IPS-NIHi7 (cell line): ENCODE results near the gene SHFL.

ENCODE experiments used
- DNase-seq: peaks from one replicate; pipeline ENCODE4 v3.0.0; 2012; ENCODE audit warnings: mixed read lengths; ENCODE audit errors: extremely low spot score

Gene SHFL

DNA sequence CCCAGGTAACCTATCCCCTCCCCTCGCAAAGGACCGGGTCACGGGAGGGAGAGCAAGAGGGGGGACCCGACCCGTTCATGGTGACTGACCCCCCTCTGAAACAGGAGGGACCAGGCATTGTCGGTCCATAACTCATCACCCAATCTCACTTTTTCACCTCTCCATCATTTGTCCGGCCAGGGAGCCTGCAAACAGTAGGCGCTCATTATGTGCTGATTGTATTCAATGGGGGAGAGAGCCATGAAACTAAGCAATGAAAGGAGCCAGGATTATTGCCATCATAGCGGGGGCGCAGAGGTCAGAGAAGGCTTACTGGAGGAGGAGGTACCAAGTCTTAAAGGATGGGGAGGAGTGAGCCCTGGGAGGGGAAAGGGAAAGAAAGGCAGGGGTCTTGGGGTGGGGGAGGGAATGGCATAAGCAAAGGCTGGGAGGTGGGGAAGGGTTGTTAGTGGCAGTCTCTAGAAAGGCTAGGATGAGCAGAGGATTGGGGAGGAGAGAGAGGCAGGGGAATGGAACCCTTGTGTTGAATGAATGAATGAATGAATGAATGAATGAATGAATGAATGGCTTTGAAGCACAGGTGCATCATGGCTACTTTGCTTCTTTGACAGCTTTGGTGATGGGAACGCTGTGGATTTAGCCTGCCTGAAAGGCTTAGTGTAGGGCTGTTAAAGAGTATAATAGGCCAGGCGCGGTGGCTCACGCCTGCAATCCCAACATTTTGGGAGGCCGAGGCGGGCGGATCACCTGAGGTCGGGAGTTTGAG, 1.4 kb downstream of the SHFL start:
- DNase-seq = no peak

- DNase-seq = no peak
These were observed 2.9 kb downstream of the SHFL start for GRCh38 chr19:10088949-10089554.

DNA sequence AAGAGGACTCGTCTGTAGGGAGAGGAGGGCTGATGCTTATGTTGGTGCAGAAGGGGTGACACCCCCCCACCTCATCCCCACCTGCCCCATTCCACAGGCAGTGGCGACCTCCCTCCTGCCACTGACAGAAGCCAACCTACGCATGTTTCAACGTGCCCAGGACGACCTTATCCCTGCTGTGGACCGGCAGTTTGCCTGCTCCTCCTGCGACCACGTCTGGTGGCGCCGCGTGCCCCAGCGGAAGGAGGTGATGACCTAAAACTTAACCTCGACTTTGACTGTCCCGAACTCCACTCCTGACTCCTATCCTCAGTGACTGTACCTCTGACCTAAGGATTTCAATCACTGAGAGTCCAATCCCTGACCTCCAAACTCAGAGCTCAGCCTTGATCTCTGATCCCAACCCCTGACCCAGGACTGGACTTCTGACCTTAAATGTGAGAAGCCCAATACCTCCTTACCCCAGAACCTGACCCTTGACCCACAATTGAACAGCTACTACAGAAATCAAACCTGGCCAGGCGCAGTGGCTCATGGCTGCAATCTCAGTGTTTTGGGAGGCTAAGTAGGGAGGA, 3.8 kb downstream of the SHFL start:
- no peak for DNase-seq

GRCh38 chr19:10091370-10091687, 5.2 kb downstream of the SHFL start:
- DNase-seq = no peak

DNA sequence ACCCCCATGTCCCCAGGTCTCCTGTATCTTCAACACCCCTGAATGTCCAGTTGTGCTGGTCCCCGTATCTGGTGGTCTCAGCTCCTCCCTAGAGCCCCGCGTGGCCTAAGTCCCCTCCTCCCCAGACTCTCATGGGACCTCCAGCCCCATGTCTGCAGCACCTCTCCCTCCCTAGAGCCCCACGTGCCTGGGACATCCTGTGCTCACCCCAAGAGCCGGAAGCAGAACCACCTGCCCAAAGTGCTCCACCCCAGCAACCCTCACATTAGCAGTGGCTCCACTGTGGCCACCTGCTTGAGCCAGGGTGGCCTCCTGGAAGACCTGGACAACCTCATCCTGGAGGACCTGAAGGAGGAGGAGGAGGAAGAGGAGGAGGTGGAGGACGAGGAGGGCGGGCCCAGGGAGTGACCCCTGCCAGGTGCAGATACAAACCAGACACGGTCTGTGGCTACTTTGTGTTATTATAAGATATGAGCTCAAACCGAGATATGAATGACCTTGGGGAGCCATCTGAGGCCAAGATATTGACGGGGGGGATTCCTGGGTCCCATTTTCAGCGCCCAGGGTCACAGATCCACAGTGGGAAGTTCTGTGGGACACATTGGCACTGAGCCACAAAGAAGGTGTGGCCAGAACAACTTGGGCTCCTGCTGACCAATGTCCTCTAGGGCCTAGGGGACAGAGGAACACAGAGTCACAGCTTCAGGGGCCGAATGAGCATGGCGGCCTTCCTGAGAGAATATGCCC, 6.0 kb downstream of the SHFL start:
- no peak for DNase-seq

DNA sequence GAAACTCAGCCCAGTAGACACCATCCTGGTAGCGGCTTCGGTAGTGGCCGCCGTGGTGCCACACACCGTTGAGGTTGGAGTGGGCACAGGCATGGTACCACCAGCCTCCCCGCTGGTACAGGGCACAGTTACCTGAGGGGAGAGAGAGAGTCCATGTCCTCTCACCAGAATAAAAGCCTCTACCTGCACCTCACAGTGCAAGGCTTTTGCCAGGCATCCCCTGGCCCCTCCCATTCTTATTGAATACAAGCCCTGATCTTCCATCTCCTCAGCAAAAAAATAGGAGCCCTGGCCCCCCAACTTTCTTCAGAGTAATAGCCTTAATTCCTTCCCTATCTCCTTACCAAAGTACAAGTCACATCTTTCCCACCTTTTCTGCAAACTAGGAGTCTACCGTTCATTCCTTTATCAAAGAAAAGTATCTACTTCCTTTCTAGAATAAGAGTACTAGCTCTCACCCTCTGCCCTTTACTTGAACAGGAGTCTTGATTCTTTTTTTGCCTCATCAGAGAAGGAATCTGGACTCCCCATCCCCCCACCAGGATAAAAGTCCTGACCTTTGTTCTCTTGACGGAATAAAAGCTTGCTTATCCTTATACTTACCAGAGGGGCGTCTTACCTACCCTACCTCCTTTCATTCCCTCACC, 6.7 kb downstream of the SHFL start:
- DNase-seq = no peak

DNA sequence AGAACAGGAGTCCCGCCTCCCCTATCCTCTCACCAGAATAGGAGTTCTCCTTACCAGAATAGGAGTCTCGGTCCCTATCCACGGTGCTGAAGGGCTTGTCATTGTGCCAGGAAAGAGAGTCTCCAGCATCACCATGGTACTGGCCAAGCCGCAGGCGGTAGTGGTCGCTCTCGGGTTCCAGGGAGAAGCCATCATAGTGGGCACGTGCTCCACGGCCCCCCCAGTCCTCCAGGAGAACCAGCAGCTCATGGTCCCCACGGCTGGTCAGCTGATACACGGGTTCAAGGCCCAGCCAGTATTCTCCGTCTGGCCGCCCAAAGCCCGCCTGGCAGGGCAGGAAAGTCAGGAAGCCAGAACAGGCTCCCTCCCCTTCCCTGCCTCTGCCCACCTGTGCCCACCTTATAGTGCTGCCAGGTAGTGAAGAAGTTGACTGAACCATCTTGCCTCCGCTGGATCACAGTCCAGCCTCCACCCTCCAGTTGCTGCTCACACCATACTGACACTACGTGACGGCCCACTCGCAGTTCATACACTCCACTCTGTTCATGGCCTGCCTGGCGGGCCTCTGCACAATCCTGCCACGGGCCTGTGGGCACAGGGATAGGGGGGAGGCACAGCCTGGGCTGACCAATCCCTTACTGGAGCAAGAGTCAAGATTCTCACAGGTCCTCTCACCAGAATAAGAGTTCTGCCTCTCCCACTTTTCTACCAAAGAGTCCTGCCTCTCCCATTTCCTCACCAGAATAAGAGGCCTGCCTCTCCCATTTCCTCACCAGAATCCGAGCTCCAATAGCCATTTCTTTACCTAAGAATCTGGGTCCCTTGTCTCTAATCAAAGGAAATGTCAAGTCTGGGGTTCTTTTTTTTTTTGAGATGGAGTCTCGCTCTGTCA, 7.4 kb downstream of the SHFL start:
- no peak for DNase-seq

GRCh38 chr19:10095622-10095947, 9.5 kb downstream of the SHFL start:
- DNase-seq = no peak

- DNase-seq = peak; percentile 99
These were observed 10.0 kb downstream of the SHFL start for GRCh38 chr19:10095948-10096614.

DNA sequence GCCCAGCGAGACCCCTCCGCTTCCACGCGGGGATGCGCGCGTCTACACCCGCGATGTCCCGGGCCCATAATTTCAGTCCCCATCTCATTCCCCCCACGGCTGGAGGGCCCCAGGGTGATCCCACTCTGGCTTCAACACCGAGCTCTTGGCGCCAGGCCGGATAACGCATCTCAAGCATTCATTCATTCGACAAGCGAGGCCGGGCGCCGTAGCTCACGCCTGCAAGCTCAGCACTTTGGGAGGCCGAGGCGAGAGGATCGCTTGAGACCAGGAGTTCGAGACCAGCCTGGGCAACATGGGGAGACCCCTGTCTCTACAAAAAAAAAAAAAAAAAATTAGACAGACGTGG, 10.5 kb downstream of the SHFL start:
- DNase-seq = no peak

- DNase-seq = no peak
These were observed 14.2 kb downstream of the SHFL start for GRCh38 chr19:10100163-10100785.

DNA sequence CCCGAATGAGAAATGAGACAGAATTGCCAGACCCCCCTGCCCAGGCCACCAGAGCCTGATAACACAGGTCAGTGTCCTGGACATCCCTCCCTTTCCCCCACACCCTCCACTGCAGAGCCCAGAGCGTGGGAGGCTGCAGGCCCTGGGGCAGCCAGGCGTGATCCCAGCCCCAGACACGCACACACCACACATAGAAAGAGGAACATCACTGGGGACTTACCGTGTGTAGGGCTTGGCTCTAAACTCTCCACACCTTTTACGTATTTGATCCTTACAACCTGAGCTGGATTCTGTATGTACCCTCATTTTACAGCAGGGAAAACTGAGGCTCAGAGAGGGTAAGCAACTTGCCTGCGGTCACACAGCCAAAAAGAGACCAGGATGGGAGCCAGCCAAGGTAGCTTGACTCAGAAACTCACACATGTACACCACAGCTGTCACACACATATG, 16.7 kb downstream of the SHFL start:
- DNase-seq = no peak

DNA sequence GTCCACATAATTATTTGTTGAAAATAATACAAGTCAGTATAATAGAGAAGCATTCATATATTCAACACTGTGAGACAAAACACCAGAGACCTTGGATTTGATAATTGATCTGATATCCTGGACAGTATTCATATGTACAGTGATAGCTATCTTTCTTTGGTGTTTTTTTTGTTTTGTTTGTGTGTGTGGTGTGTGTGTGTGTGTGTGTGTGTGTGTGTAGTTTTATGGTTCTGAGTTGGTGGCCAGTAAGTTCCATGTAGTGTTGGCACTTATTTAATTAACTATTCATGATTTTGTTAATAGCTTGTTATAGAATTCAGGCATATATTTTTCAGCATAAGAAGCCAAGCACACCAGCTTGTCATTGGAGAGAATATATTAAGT, 18.0 kb downstream of the SHFL start:
- no peak for DNase-seq

DNA sequence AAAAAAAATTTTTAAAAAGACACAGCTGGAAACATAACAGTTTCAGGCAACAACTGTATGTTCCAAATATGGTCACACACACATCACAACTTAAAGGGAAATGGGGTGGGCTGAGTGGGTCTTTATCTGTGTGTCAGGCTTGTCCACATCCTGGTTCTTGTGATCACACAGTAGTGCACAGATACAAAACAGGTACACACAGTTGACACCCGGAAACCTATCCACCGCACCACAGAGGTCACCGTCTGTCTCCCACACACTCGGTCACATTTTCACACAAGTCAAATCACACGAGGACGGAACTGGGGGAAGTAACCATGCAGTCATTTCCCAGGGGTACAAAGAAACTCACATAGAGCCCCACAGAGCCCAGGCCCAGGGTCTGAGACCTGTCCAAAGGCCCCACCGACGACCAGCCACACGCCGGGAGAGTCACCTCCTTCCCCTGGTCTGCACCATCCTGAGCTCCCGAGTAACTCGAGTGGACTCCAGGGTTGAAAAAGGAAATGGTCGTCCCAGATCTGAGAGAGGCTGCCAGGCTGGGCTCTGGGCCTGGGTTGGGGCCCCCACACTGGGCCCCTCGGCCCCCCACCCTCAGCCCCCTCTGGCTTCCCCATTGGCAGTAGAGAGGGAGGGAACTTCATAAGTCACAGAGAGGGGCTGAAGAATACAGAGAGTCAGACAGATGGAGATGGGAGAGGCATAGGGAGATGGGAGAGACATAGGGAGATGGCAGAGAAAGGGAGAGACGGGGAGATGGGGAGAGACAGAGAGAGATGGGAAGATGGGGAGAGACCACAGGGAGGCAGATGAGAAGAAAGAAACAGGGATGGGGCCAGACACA, 18.8 kb downstream of the SHFL start:
- no peak for DNase-seq

DNA sequence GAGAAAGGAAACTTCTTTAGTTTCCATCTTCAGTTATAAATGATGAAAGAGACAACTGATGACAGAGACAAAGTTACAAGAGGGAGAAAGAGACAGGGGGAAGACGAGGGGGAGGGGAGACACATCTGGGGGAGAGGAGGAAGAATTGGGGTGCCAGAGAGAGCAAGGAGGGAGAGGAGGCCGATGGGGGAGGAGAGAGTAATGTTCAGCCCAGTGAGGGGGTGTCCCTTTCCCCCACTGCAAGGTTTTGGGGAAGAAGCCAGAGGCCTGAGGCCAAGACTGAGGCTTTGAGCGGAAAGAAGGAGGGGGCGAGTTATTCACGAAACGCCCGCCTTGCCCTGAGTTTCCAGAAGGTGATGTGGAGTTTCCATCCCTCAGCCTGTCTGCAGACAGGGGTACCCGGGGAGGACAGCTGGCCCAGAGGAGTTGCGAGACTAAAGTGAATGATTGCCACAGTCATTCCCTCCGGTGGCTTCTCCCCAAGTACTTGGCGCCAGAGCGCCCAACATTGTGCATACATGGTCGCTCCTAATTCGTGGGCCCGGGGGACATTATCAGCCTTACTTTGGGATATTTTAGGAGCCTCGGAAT, 19.5 kb downstream of the SHFL start:
- no peak for DNase-seq

DNA sequence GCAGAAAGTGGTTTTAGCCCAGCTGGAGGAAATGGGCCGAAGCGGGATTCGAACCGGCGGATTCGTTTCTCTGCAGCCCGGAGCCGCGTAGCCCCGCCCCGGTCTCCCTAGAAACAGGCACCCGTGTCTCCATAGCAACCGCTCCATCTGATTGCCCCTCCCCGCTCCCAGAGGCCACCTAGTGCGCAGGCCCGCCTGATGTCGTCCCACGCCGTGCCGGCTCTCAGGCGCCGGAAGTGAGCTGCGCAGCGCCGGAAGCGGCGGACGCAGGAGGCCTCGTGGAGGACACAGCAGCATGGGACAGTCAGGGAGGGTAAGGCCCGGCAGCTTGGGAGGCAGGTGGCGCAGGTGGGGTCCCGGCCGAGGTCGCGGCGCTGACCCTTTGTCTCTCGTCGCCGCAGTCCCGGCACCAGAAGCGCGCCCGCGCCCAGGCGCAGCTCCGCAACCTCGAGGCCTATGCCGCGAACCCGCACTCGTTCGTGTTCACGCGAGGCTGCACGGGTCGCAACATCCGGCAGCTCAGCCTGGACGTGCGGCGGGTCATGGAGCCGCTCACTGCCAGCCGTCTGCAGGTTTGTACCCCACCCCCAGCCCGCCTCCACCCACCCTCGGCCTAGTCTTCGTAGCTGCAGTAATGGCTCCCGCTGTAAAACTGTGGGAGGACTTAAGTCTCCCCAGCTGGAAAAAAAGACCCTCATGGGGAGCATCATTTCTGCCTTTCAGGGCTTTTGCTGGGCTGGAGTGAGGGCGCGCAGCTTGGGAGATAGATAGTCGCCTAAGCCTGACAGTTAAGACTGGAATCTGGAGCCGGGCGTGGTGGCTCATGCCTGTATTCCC, 20.2 kb downstream of the SHFL start, which contains the start of gene PPAN:
Gene PPAN (plus strand): TSS at position 263 of the 837 bp plus-strand sequence. CDS start 33 bp downstream, at position 296.
- DNase-seq = peak; percentile 99

DNA sequence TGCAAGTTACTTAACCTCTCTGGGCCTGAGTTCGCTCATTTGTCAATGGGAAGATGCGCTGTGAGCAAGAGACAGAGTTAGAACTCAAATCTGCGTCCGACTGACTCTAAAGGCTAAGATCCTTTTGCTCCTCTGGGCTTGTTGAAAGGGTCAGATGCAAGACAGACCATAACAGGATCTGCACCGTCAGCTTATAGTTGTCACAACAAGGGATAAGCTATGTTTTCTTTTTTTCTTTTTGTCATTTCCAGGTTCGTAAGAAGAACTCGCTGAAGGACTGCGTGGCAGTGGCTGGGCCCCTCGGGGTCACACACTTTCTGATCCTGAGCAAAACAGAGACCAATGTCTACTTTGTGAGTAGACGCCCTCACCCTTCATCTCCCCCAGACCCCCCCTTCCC, 21.1 kb downstream of the SHFL start:
- no peak for DNase-seq

GRCh38 chr19:10107817-10108367, 21.8 kb downstream of the SHFL start:
- no peak for DNase-seq
